HepG2 (cell line): Measurements from ENCODE around the gene TMEM87B. TPM values are rescaled to one million over a fixed set of nuclear protein-coding genes. Genes with fewer than 3 reads are reported as not detected.

ENCODE experiments used
- ATAC-seq: fragments of 200-7000 bp; cut with Tn5 transposase; 3 replicates; pipeline ENCODE4 v1.9.1; 2020; ENCODE audit warnings: mild to moderate bottlenecking, moderate library complexity
- BruUV-seq: library from RNA; stranded (reverse); fragments of 400-500 nt; replicated peaks from 2 replicates; lab custom pipeline; 2021; lab: Mats Ljungman, UMichigan
- CTCF ChIA-PET: fragments of 300-600 bp; formaldehyde crosslinking; extraction: SDS; loops from one replicate; lab custom pipeline; 2021; ENCODE audit warnings: low total read pairs, inconsistent platforms, low intra/inter-chr PET ratio; lab: Yijun Ruan, JAX
- POLR2A ChIA-PET: fragments of 350-600 bp; sonication (Branson Sonifier 250); formaldehyde crosslinking; loops from one replicate; lab custom pipeline; 2020; ENCODE audit warnings: antibody characterized with exemption, inconsistent platforms; lab: Yijun Ruan, JAX
- DNase-seq: peaks from one replicate; pipeline ENCODE4 v3.0.0-alpha.2; 2015; ENCODE audit warnings: low spot score
- FAIRE-seq: peaks from 3 replicates; lab custom pipeline; 2011; peaks lifted over from hg19 to GRCh38; lab: Jason Lieb, UNC
- H2AFZ ChIP-seq: one replicate; pipeline ENCODE4 v1.6.1; 2011; ENCODE audit warnings: low read length, inconsistent platforms
- H3K27ac ChIP-seq: fragments of 300-600 bp; 3 replicates; pipeline ENCODE4 v1.8.0; 2011; ENCODE audit warnings: mixed run types, mild to moderate bottlenecking, mixed read lengths, low read length, inconsistent platforms; ENCODE audit not compliant: insufficient read depth; ENCODE audit errors: extremely low read length
- H3K27me3 ChIP-seq, 2 experiments: fragments of 200-600 bp in 1 of 2; 2 replicates in 1 of 2; 3 replicates in 1 of 2; pipeline versions ENCODE4 v1.6.0 to v1.8.0; 2011; ENCODE audit warnings: low read length in 2 of 2, mild to moderate bottlenecking in 2 of 2, moderate library complexity in 2 of 2, inconsistent platforms in 1 of 2; ENCODE audit not compliant: insufficient read depth in 2 of 2, control insufficient read depth in 1 of 2
- H3K36me3 ChIP-seq, 2 experiments: fragments of 200-600 bp in 1 of 2; replicated peaks in 1 of 2; 2 replicates in 1 of 2; 3 replicates in 1 of 2; pipeline versions ENCODE4 v1.5.1 to v1.8.0; 2011; ENCODE audit warnings: low read length in 2 of 2, inconsistent platforms in 1 of 2; ENCODE audit not compliant: insufficient read depth in 2 of 2, control insufficient read depth in 1 of 2
- H3K4me1 ChIP-seq: 2 replicates; pipeline ENCODE4 v1.5.1; 2012; ENCODE audit warnings: low read length, inconsistent platforms; ENCODE audit not compliant: insufficient read depth
- H3K4me2 ChIP-seq: 2 replicates; pipeline ENCODE4 v1.6.0; 2011; ENCODE audit warnings: low read depth, low read length, inconsistent platforms
- H3K4me3 ChIP-seq, 3 experiments: fragments of 200-600 bp in 1 of 3; sonication (generic), shearing (Covaris generic) in 1 of 3; replicated peaks in 1 of 3; 2 replicates each; pipeline ENCODE4 v1.5.1; 2011 to 2016; ENCODE audit warnings: low read length in 3 of 3, inconsistent platforms in 2 of 3, low read depth in 2 of 3, mild to moderate bottlenecking in 2 of 3, control low read depth in 1 of 3, mixed read lengths in 1 of 3; ENCODE audit not compliant: insufficient read depth in 1 of 3
- H3K79me2 ChIP-seq: one replicate; pipeline ENCODE4 v1.6.1; 2011; ENCODE audit warnings: low read length, inconsistent platforms; ENCODE audit not compliant: insufficient read depth
- H3K9ac ChIP-seq: 2 replicates; pipeline ENCODE4 v1.6.0; 2011; ENCODE audit warnings: mild to moderate bottlenecking, low read depth, low read length, inconsistent platforms; ENCODE audit not compliant: insufficient read depth
- H3K9me3 ChIP-seq: 2 replicates; pipeline ENCODE4 v1.5.1; 2012; ENCODE audit warnings: mild to moderate bottlenecking, low read length
- H4K20me1 ChIP-seq: 2 replicates; pipeline ENCODE4 v1.6.0; 2011; ENCODE audit warnings: inconsistent platforms, mild to moderate bottlenecking, low read length, moderate library complexity; ENCODE audit not compliant: insufficient read depth
- ETV5 ChIP-seq: IDR thresholded peaks from 2 replicates; pipeline ENCODE4 v1.6.1; 2018; ENCODE audit warnings: missing biosample characterization, missing genetic modification reagents, inconsistent platforms, borderline replicate concordance
- HNRNPH1 ChIP-seq: fragments of 200-400 bp; formaldehyde crosslinking; optimal IDR thresholded peaks from 2 replicates; pipeline ENCODE3; 2017; ENCODE audit warnings: mild to moderate bottlenecking, low read depth, low read length
- HOXA7 ChIP-seq: sonication (generic); formaldehyde crosslinking; IDR thresholded peaks from 2 replicates; pipeline ENCODE4 v1.8.1; 2022; ENCODE audit warnings: mild to moderate bottlenecking, missing genetic modification reagents, moderate library complexity
- NFATC3 ChIP-seq: sonication (generic); formaldehyde crosslinking; IDR thresholded peaks from 2 replicates; pipeline ENCODE4 v1.5.1; 2020; ENCODE audit warnings: mild to moderate bottlenecking, missing genetic modification reagents
- PITX1 ChIP-seq: sonication (generic); formaldehyde crosslinking; IDR thresholded peaks from 2 replicates; pipeline ENCODE4 v1.5.1; 2020; ENCODE audit warnings: mild to moderate bottlenecking, missing genetic modification reagents
- RBM22 ChIP-seq: fragments of 200-400 bp; formaldehyde crosslinking; optimal IDR thresholded peaks from 2 replicates; pipeline ENCODE3; 2017; ENCODE audit warnings: mild to moderate bottlenecking, low read length, moderate library complexity
- SIX4 ChIP-seq: sonication (generic); formaldehyde crosslinking; IDR thresholded peaks from 2 replicates; pipeline ENCODE4 v1.4.0; 2020; ENCODE audit warnings: missing genetic modification reagents
- SOX6 ChIP-seq, 2 experiments: fragments of 450-650 bp in 1 of 2; sonication (generic) in 1 of 2; formaldehyde crosslinking in 1 of 2; IDR thresholded peaks; 2 replicates each; pipeline versions ENCODE4 v1.4.0 to v1.6.1; 2017 to 2020; ENCODE audit warnings: antibody characterized with exemption in 1 of 2, mild to moderate bottlenecking in 1 of 2, missing genetic modification reagents in 1 of 2
- TP53 ChIP-seq: sonication (generic); formaldehyde crosslinking; conservative IDR thresholded peaks from 2 replicates; pipeline ENCODE4 v1.4.0; 2020; ENCODE audit warnings: missing genetic modification reagents
- ZFAT ChIP-seq: sonication (generic); formaldehyde crosslinking; conservative IDR thresholded peaks from 2 replicates; pipeline ENCODE4 v1.8.1; 2023; ENCODE audit warnings: missing genetic modification reagents, inconsistent platforms
- ZIK1 ChIP-seq: sonication (generic); formaldehyde crosslinking; IDR thresholded peaks from 2 replicates; pipeline ENCODE4 v1.5.0; 2020; ENCODE audit warnings: mild to moderate bottlenecking, low read depth, missing genetic modification reagents, borderline replicate concordance
- ZNF34 ChIP-seq: sonication (generic); formaldehyde crosslinking; IDR thresholded peaks from 2 replicates; pipeline ENCODE4 v1.4.0; 2020; ENCODE audit warnings: mild to moderate bottlenecking, missing genetic modification reagents, borderline replicate concordance
- ZNF572 ChIP-seq: sonication (generic); formaldehyde crosslinking; IDR thresholded peaks from 2 replicates; pipeline ENCODE4 v1.5.1; 2020; ENCODE audit warnings: mild to moderate bottlenecking, missing genetic modification reagents
- WGBS: methylation state at CpG from one replicate; pipeline ENCODE4 v1.1.6; 2017; ENCODE audit warnings: low lambda C conversion rate; 5-methylcytosine and 5-hydroxymethylcytosine counted together
- in situ Hi-C: cut with HindIII; loops from 2 replicates; pipeline ENCODE4 v1.10.0; 2017; ENCODE audit warnings: low pct_unique_long_range_greater_than_20kb; ENCODE audit not compliant: extremely low pct_ligation_motif_present
- intact Hi-C: fragments of 100-400 bp; cut with micrococcal nuclease; formaldehyde crosslinking; loops from one replicate; pipeline ENCODE4 v1.10.0; 2022; ENCODE audit not compliant: unreplicated experiment
- polyA plus RNA-seq, 8 experiments: library from polyadenylated mRNA; depleted of rRNA in 3 of 8; stranded (reverse) in 7 of 8; unstranded in 1 of 8; fragments of >200 nt; fragmentation: Illumina TruSeq in 4 of 8; extraction: Trizol in 4 of 8; gene quantifications; 2 replicates each; pipeline versions ENCODE4 v1.2.1 to v1.2.3, GENCODE V29; 2011 to 2016; ENCODE audit warnings: low read depth in 4 of 8, missing spikeins in 1 of 8, mixed read lengths in 1 of 8; ENCODE audit not compliant: insufficient read depth in 1 of 8
- total RNA-seq, 5 experiments: library from RNA; depleted of rRNA; stranded (reverse); fragments of >200 nt; fragmentation: Illumina TruSeq; extraction: Trizol; gene quantifications; 2 replicates each; pipeline ENCODE4 v1.2.3, GENCODE V29; 2016; ENCODE audit warnings: low read depth in 1 of 5
- TF ChIP-seq, protein P1 (sequence below), 2 experiments: sonication (generic) in 1 of 2; formaldehyde crosslinking in 1 of 2; IDR thresholded peaks; 2 replicates each; pipeline versions ENCODE4 v1.4.0 to v1.6.1; 2016 to 2020; ENCODE audit warnings: borderline replicate concordance in 1 of 2, low read depth in 1 of 2, mild to moderate bottlenecking in 1 of 2, missing genetic modification reagents in 1 of 2
- TF ChIP-seq, protein P2 (sequence below): sonication (generic); formaldehyde crosslinking; IDR thresholded peaks from 2 replicates; pipeline ENCODE4 v1.4.0; 2020; ENCODE audit warnings: mild to moderate bottlenecking, missing genetic modification reagents
- TF ChIP-seq, protein P3 (sequence below): sonication (generic); formaldehyde crosslinking; IDR thresholded peaks from 2 replicates; pipeline ENCODE4 v1.8.0; 2022; ENCODE audit warnings: mild to moderate bottlenecking, missing genetic modification reagents

TMEM87B gene
- total and polyA plus RNA-seq, 2 of the 13 experiments (the other 11 are each of a cell fraction or from before 2014, with no cell fraction given): 15.1 to 16.2 TPM

DNA sequence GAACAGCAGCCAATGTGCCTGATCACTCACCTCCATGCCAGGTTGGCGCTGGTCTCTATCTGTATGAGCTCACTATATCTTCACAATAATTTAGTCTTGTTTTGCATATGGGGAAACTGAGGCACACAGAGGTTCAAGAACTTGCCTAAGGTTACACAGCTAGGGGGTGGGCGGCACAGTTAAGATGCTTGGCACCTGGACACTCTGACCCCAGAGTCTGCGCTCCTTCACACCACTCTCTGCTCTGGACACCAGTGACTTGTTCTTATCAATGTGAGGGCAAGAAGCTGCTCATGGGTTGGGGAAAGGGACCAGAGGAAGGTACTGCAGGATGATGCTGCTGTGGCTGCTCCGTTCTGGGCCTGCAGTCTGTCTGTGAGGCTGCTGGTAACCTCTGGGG lies 110.2 kb downstream of the TMEM87B start:
- BruUV-seq: no TSS peak
- POLR2A ChIA-PET: no interaction called here
- in situ Hi-C loops: no loop called here
- H3K4me3 ChIP-seq: no peak overlapping the region
- no peaks in the 10 kb centered on the region for H4K20me1 ChIP-seq
- H2AFZ ChIP-seq: no peak overlapping the region
- no peak overlapping the region for H3K4me2 ChIP-seq
- FAIRE-seq (no peak), DNase-seq (no peak), ATAC-seq (no peak)
- no peak overlapping the region for H3K9ac ChIP-seq
- H3K79me2 ChIP-seq: no peaks in the 10 kb centered on the region
- CTCF ChIA-PET: no interaction called here
- no peak for TF ChIP-seq TP53 (CRISPR knock-in tag)
- TF ChIP-seq ZFAT (CRISPR knock-in tag): no peak
- TF ChIP-seq PITX1: no peak
- TF ChIP-seq, protein P1, sequence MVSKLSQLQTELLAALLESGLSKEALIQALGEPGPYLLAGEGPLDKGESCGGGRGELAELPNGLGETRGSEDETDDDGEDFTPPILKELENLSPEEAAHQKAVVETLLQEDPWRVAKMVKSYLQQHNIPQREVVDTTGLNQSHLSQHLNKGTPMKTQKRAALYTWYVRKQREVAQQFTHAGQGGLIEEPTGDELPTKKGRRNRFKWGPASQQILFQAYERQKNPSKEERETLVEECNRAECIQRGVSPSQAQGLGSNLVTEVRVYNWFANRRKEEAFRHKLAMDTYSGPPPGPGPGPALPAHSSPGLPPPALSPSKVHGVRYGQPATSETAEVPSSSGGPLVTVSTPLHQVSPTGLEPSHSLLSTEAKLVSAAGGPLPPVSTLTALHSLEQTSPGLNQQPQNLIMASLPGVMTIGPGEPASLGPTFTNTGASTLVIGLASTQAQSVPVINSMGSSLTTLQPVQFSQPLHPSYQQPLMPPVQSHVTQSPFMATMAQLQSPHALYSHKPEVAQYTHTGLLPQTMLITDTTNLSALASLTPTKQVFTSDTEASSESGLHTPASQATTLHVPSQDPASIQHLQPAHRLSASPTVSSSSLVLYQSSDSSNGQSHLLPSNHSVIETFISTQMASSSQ (IDR thresholded peaks at IDR 0.05; ENCODE audit: low read depth): no peak
- TF ChIP-seq, protein P1 (CRISPR knock-in tag; IDR thresholded peaks at IDR 0.05; ENCODE audit: borderline replicate concordance): no peak
- no peak for TF ChIP-seq ZNF572 (CRISPR knock-in tag)
- TF ChIP-seq, protein P2, sequence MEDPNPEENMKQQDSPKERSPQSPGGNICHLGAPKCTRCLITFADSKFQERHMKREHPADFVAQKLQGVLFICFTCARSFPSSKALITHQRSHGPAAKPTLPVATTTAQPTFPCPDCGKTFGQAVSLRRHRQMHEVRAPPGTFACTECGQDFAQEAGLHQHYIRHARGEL (CRISPR knock-in tag): 0 out of 2 replicates have a peak, but pooled peaks have one; percentile 36
- no peak for TF ChIP-seq ETV5 (CRISPR knock-in tag)
- no peak for TF ChIP-seq ZIK1 (CRISPR knock-in tag)
- TF ChIP-seq ZNF34 (CRISPR knock-in tag): no peak
- TF ChIP-seq RBM22: no peak
- no peak for TF ChIP-seq HOXA7 (CRISPR knock-in tag)
- TF ChIP-seq SOX6 (IDR thresholded peaks at IDR 0.05): no peak
- 0 out of 2 replicates have a peak, but pooled peaks have one; percentile 15 for TF ChIP-seq SOX6 (CRISPR knock-in tag; IDR thresholded peaks at IDR 0.05)
- TF ChIP-seq SIX4 (CRISPR knock-in tag): no peak
- TF ChIP-seq HNRNPH1: no peak
- TF ChIP-seq, protein P3, sequence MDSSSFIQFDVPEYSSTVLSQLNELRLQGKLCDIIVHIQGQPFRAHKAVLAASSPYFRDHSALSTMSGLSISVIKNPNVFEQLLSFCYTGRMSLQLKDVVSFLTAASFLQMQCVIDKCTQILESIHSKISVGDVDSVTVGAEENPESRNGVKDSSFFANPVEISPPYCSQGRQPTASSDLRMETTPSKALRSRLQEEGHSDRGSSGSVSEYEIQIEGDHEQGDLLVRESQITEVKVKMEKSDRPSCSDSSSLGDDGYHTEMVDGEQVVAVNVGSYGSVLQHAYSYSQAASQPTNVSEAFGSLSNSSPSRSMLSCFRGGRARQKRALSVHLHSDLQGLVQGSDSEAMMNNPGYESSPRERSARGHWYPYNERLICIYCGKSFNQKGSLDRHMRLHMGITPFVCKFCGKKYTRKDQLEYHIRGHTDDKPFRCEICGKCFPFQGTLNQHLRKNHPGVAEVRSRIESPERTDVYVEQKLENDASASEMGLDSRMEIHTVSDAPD (CRISPR knock-in tag): no peak
- TF ChIP-seq NFATC3 (CRISPR knock-in tag): no peak
- H3K27ac ChIP-seq: no peak overlapping the region
- H3K9me3 ChIP-seq: no peaks in the 10 kb centered on the region
- H3K27me3 ChIP-seq: no peaks in the 10 kb centered on the region; a peak in 1 of 5 replicates
- peaks cover 41% of the 10 kb centered on the region for H3K4me1 ChIP-seq
- intact Hi-C loops: no loop called here
- no peaks in the 10 kb centered on the region for H3K36me3 ChIP-seq
- 82% methylated on average over 4 of the region's 4 CpGs for WGBS
